ENCODE measurements around the gene FETUB.
"Not testable (repeated sequence)": the region's sequence is repeated elsewhere in the genome, so short reads cannot be mapped to it uniquely, and the experiment has no call there.

DNA sequence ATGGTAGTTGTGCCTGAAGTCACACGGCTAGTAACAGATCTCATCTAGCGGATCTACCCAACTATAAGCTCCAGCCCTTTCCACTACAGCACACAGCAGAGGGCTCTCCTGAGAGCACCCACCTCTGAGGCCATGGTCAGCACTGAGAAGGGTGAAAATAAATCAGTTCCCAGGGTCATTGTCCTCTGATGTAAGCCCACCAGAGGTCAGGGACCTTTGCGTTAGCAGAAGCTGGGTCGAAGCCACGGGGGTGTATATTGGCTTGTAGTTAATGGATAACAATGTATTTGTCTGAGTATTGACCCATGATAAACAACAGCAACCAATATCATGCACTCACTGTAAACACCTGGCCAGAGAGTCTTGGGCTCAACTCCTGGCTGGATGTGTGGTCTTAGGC is 6.0 kb upstream of the FETUB start:
- not testable (repeated sequence) for TF ChIP-seq KDM1A (IDR thresholded peaks at IDR 0.05; ENCODE audit: borderline replicate concordance, low read length); POLR2AphosphoS5 (IDR thresholded peaks at IDR 0.05; ENCODE audit: low read depth, low read length); CTCF (IDR thresholded peaks at IDR 0.05; ENCODE audit: control extremely low read depth in 1 of 3, insufficient read depth in 1 of 3, low read depth in 1 of 3, low read length in 3 of 3); EZH2 (IDR thresholded peaks at IDR 0.05; ENCODE audit: low read depth, low read length, severe bottlenecking); RFX5 (IDR thresholded peaks at IDR 0.05; ENCODE audit: borderline replicate concordance, low read depth, low read length); TAF1 (IDR thresholded peaks at IDR 0.05; ENCODE audit: low read depth, low read length); SP1 (IDR thresholded peaks at IDR 0.05; ENCODE audit: low read depth, low read length); RBBP5 (IDR thresholded peaks at IDR 0.05; ENCODE audit: borderline replicate concordance, low read depth, low read length); POLR2A (IDR thresholded peaks at IDR 0.05; ENCODE audit: control extremely low read depth in 1 of 2, low read depth in 2 of 2, low read length in 2 of 2); MAFK (IDR thresholded peaks at IDR 0.05; ENCODE audit: low read depth, low read length)
